GM12878 (cell line): ENCODE data around the gene DHRS7B. TPM values are rescaled to one million over a fixed set of nuclear protein-coding genes. Genes with fewer than 3 reads are reported as not detected.

Experiments used
- ATF7 ChIP-seq: fragments of 450-650 bp; IDR thresholded peaks from 2 replicates; pipeline ENCODE4 v1.6.1; 2016; ENCODE audit warnings: low read depth, mild to moderate bottlenecking
- BCL11A ChIP-seq: IDR thresholded peaks from 2 replicates; pipeline ENCODE4 v1.6.1; 2011; ENCODE audit warnings: low read depth, low read length
- CEBPB ChIP-seq, 2 experiments: fragments of 150-350 bp in 1 of 2; IDR thresholded peaks; 2 replicates each; pipeline ENCODE4 v1.6.1; 2012 to 2014; ENCODE audit warnings: low read depth in 2 of 2, low read length in 2 of 2, borderline replicate concordance in 1 of 2, inconsistent platforms in 1 of 2
- CREB1 ChIP-seq: IDR thresholded peaks from 2 replicates; pipeline ENCODE4 v1.6.1; 2012; ENCODE audit warnings: low read depth, mild to moderate bottlenecking, inconsistent platforms
- EED ChIP-seq: sonication (generic); IDR thresholded peaks from 2 replicates; pipeline ENCODE4 v1.6.1; 2016; ENCODE audit warnings: antibody characterized with exemption, low read depth
- KAT2A ChIP-seq: conservative IDR thresholded peaks from 2 replicates; pipeline ENCODE4 v1.6.1; 2011; ENCODE audit warnings: low read depth, low read length; ENCODE audit not compliant: control insufficient read depth
- KLF5 ChIP-seq: fragments of 450-650 bp; IDR thresholded peaks from 2 replicates; pipeline ENCODE4 v1.6.1; 2014; ENCODE audit warnings: mild to moderate bottlenecking; ENCODE audit not compliant: partially characterized antibody
- MEF2B ChIP-seq: fragments of 450-650 bp; IDR thresholded peaks from 2 replicates; pipeline ENCODE4 v1.6.1; 2018; ENCODE audit warnings: mild to moderate bottlenecking, moderate library complexity; ENCODE audit not compliant: partially characterized antibody, poor library complexity, severe bottlenecking
- MLLT1 ChIP-seq: fragments of 450-650 bp; IDR thresholded peaks from 2 replicates; pipeline ENCODE4 v1.6.1; 2016; ENCODE audit warnings: mild to moderate bottlenecking
- MXI1 ChIP-seq: fragments of 150-350 bp; IDR thresholded peaks from 2 replicates; pipeline ENCODE4 v1.6.1; 2011; ENCODE audit warnings: low read depth, mild to moderate bottlenecking, inconsistent platforms, low read length, improper control_type of control experiment
- NFIC ChIP-seq: IDR thresholded peaks from 2 replicates; pipeline ENCODE4 v1.6.1; 2012; ENCODE audit warnings: low read depth, mild to moderate bottlenecking, inconsistent platforms, low read length, moderate library complexity
- NRF1 ChIP-seq: conservative IDR thresholded peaks from 2 replicates; pipeline ENCODE4 v1.6.1; 2011; ENCODE audit warnings: mild to moderate bottlenecking, low read depth, low read length, improper control_type of control experiment
- RAD21 ChIP-seq: IDR thresholded peaks from 2 replicates; pipeline ENCODE4 v1.6.1; 2011; ENCODE audit warnings: mild to moderate bottlenecking, low read depth, low read length, moderate library complexity; ENCODE audit not compliant: insufficient read depth
- RELA ChIP-seq: fragments of 450-650 bp; IDR thresholded peaks from 2 replicates; pipeline ENCODE4 v1.8.0; 2014; ENCODE audit warnings: borderline replicate concordance; ENCODE audit not compliant: partially characterized antibody
- RELB ChIP-seq: fragments of 450-650 bp; IDR thresholded peaks from 2 replicates; pipeline ENCODE4 v1.6.1; 2017; ENCODE audit warnings: low read depth, mild to moderate bottlenecking, moderate library complexity
- SPI1 ChIP-seq: IDR thresholded peaks from 2 replicates; pipeline ENCODE4 v1.6.1; 2011; ENCODE audit warnings: low read depth, mild to moderate bottlenecking, low read length, moderate library complexity, borderline replicate concordance; ENCODE audit not compliant: insufficient read depth
- STAT1 ChIP-seq: fragments of 450-650 bp; conservative IDR thresholded peaks from 2 replicates; pipeline ENCODE4 v1.6.1; 2014; ENCODE audit warnings: antibody characterized with exemption, mild to moderate bottlenecking
- STAT3 ChIP-seq: IDR thresholded peaks from 2 replicates; pipeline ENCODE4 v1.6.1; 2011; ENCODE audit warnings: low read depth, low read length, improper control_type of control experiment
- TCF12 ChIP-seq: IDR thresholded peaks from 2 replicates; pipeline ENCODE4 v1.6.1; 2011; ENCODE audit warnings: low read depth, mild to moderate bottlenecking, low read length
- ZBTB33 ChIP-seq: fragments of 450-650 bp; IDR thresholded peaks from 2 replicates; pipeline ENCODE4 v1.6.1; 2017; ENCODE audit warnings: mild to moderate bottlenecking
- ZBTB4 ChIP-seq: fragments of 450-650 bp; formaldehyde crosslinking; IDR thresholded peaks from 2 replicates; pipeline ENCODE4 v1.4.0; 2022; ENCODE audit warnings: mild to moderate bottlenecking, moderate library complexity
- ZNF217 ChIP-seq: fragments of 450-650 bp; IDR thresholded peaks from 2 replicates; pipeline ENCODE4 v1.6.1; 2017; ENCODE audit warnings: antibody characterized with exemption, mild to moderate bottlenecking
- ZNF622 ChIP-seq: fragments of 450-650 bp; IDR thresholded peaks from 2 replicates; pipeline ENCODE4 v1.6.1; 2017; ENCODE audit warnings: mild to moderate bottlenecking, inconsistent platforms
- polyA plus RNA-seq, 11 experiments: library from polyadenylated mRNA; depleted of rRNA in 4 of 11; unstranded in 6 of 11; stranded (reverse) in 5 of 11; fragments of >200 nt; fragmentation: Nextera tagmentation in 4 of 11; fragmentation: Illumina TruSeq in 1 of 11; extraction: Ambion mirVana in 4 of 11; extraction: Trizol in 1 of 11; gene quantifications; 1 replicate in 1 of 11; 2 replicates in 10 of 11; pipeline versions ENCODE4 v1.2.1 to v1.2.3, GENCODE V29; 2011 to 2016; ENCODE audit warnings: inconsistent platforms in 2 of 11, missing spikeins in 2 of 11, low read depth in 1 of 11
- total RNA-seq, 4 experiments: library from RNA; depleted of rRNA in 3 of 4; stranded (reverse); fragments of >200 nt in 3 of 4; fragmentation: Illumina TruSeq in 1 of 4; extraction: Trizol in 1 of 4; gene quantifications; 2 replicates each; pipeline versions ENCODE4 v1.2.1 to v1.2.3, GENCODE V29; 2013 to 2021

DHRS7B gene
- total and polyA plus RNA-seq, 10 of the 15 experiments (the other 5 are each of a cell fraction or from before 2014, with no cell fraction given): 11.1 to 35.6 (median 23.0) TPM

- TF ChIP-seq MEF2B (no peak), RELA (peak; percentile 50), KAT2A (no peak), KLF5 (peak; percentile 50), RELB (peak; percentile 72; the same call in 1 of the 2 replicates), SPI1 (0 out of 2 replicates have a peak, but pooled peaks have one; percentile 11), ATF7 (no peak), ZNF217 (no peak), CEBPB (IDR thresholded peaks at IDR 0.05; ENCODE audit: borderline replicate concordance in 1 of 2, low read depth in 2 of 2, low read length in 2 of 2) (no peak), ZBTB33 (no peak), EED (no peak), NFIC (no peak), NRF1 (no peak), STAT1 (0 out of 2 replicates have a peak, but pooled peaks have one; percentile 75), TCF12 (0 out of 2 replicates have a peak, but pooled peaks have one; percentile 5), ZBTB4 (no peak), STAT3 (no peak), MXI1 (no peak), BCL11A (no peak), MLLT1 (no peak), CREB1 (peak; percentile 84), RAD21 (no peak), ZNF622 (no peak)
Observed at GRCh38 chr17:21214015-21214776, 87.4 kb downstream of the DHRS7B start, which contains the start of gene TMEM11 (continued).
